ENCODE measurements around the gene SLC52A3. TPM values are rescaled to one million over a fixed set of nuclear protein-coding genes. Genes with fewer than 3 reads are reported as not detected.

SLC52A3 gene
- total and polyA plus RNA-seq, 2 of the 13 experiments (the other 11 are each of a cell fraction or from before 2014, with no cell fraction given), result 0.03 TPM; not detected in 1

DNA sequence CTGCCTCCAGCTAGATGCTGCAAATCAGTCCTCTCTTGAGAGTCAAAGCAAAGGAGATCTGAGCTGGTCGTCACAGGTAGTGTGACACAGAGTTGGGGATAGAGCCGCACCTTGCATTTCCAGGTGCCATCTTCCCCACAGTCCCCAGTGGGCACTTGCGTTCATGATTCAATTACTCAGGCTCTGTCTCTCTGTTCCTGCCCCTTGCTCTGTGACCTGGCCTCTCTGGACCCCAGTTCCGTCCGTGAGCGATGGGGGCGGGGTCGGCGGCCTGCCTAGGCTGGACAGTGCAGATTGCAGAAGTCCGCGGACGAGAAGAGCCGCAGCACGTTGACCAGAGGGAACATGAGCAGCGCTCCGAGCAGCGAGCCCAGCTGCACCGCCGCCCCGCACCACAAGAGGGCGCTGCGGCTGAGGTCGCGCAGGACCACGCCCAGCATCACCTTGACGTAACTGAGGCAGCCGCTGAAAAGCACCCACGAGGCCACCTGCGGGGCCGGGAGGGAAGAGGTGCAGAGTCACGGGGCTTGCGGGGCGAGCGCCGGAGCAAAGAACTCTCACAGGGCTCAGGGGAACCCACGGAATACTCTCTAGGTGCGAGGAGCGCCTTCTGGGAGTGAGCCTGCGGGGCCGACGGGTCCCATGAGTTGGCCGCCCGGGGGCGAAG is 7.4 kb downstream of the SLC52A3 start (continued):
- TF ChIP-seq, protein P1, sequence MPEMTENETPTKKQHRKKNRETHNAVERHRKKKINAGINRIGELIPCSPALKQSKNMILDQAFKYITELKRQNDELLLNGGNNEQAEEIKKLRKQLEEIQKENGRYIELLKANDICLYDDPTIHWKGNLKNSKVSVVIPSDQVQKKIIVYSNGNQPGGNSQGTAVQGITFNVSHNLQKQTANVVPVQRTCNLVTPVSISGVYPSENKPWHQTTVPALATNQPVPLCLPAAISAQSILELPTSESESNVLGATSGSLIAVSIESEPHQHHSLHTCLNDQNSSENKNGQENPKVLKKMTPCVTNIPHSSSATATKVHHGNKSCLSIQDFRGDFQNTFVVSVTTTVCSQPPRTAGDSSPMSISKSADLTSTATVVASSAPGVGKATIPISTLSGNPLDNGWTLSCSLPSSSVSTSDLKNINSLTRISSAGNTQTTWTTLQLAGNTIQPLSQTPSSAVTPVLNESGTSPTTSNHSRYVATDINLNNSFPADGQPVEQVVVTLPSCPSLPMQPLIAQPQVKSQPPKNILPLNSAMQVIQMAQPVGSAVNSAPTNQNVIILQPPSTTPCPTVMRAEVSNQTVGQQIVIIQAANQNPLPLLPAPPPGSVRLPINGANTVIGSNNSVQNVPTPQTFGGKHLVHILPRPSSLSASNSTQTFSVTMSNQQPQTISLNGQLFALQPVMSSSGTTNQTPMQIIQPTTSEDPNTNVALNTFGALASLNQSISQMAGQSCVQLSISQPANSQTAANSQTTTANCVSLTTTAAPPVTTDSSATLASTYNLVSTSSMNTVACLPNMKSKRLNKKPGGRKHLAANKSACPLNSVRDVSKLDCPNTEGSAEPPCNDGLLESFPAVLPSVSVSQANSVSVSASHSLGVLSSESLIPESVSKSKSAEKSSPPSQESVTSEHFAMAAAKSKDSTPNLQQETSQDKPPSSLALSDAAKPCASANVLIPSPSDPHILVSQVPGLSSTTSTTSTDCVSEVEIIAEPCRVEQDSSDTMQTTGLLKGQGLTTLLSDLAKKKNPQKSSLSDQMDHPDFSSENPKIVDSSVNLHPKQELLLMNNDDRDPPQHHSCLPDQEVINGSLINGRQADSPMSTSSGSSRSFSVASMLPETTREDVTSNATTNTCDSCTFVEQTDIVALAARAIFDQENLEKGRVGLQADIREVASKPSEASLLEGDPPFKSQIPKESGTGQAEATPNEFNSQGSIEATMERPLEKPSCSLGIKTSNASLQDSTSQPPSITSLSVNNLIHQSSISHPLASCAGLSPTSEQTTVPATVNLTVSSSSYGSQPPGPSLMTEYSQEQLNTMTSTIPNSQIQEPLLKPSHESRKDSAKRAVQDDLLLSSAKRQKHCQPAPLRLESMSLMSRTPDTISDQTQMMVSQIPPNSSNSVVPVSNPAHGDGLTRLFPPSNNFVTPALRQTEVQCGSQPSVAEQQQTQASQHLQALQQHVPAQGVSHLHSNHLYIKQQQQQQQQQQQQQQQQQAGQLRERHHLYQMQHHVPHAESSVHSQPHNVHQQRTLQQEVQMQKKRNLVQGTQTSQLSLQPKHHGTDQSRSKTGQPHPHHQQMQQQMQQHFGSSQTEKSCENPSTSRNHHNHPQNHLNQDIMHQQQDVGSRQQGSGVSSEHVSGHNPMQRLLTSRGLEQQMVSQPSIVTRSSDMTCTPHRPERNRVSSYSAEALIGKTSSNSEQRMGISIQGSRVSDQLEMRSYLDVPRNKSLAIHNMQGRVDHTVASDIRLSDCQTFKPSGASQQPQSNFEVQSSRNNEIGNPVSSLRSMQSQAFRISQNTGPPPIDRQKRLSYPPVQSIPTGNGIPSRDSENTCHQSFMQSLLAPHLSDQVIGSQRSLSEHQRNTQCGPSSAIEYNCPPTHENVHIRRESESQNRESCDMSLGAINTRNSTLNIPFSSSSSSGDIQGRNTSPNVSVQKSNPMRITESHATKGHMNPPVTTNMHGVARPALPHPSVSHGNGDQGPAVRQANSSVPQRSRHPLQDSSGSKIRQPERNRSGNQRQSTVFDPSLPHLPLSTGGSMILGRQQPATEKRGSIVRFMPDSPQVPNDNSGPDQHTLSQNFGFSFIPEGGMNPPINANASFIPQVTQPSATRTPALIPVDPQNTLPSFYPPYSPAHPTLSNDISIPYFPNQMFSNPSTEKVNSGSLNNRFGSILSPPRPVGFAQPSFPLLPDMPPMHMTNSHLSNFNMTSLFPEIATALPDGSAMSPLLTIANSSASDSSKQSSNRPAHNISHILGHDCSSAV (CRISPR knock-in tag; IDR thresholded peaks at IDR 0.05; ENCODE audit: borderline replicate concordance), result no peak
- TF ChIP-seq SRF (IDR thresholded peaks at IDR 0.05; ENCODE audit: low read depth, low read length), result 0 out of 2 replicates have a peak, but pooled peaks have one; percentile 7
- TF ChIP-seq, protein P2, sequence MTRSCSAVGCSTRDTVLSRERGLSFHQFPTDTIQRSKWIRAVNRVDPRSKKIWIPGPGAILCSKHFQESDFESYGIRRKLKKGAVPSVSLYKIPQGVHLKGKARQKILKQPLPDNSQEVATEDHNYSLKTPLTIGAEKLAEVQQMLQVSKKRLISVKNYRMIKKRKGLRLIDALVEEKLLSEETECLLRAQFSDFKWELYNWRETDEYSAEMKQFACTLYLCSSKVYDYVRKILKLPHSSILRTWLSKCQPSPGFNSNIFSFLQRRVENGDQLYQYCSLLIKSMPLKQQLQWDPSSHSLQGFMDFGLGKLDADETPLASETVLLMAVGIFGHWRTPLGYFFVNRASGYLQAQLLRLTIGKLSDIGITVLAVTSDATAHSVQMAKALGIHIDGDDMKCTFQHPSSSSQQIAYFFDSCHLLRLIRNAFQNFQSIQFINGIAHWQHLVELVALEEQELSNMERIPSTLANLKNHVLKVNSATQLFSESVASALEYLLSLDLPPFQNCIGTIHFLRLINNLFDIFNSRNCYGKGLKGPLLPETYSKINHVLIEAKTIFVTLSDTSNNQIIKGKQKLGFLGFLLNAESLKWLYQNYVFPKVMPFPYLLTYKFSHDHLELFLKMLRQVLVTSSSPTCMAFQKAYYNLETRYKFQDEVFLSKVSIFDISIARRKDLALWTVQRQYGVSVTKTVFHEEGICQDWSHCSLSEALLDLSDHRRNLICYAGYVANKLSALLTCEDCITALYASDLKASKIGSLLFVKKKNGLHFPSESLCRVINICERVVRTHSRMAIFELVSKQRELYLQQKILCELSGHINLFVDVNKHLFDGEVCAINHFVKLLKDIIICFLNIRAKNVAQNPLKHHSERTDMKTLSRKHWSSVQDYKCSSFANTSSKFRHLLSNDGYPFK (CRISPR knock-in tag; IDR thresholded peaks at IDR 0.05; ENCODE audit: borderline replicate concordance), result no peak
- no peak for TF ChIP-seq DMAP1 (CRISPR knock-in tag; IDR thresholded peaks at IDR 0.05)
- TF ChIP-seq PTBP1 (IDR thresholded peaks at IDR 0.05; ENCODE audit: low read depth, low read length, poor library complexity, severe bottlenecking), result no peak
- no peak for TF ChIP-seq ZNF607 (CRISPR knock-in tag; IDR thresholded peaks at IDR 0.05; ENCODE audit: borderline replicate concordance)
- peak; percentile 31; the same call in 1 of the 2 replicates for TF ChIP-seq MIER2 (CRISPR knock-in tag; IDR thresholded peaks at IDR 0.05)
- TF ChIP-seq TEAD2 (CRISPR knock-in tag; IDR thresholded peaks at IDR 0.05), result no peak
- no peak for TF ChIP-seq FIP1L1 (IDR thresholded peaks at IDR 0.05; ENCODE audit: borderline replicate concordance, insufficient read depth, low read depth, low read length)
- no peak for TF ChIP-seq NR3C1 (CRISPR knock-in tag; IDR thresholded peaks at IDR 0.05)
- TF ChIP-seq SP1 (IDR thresholded peaks at IDR 0.05), result no peak
- TF ChIP-seq SP1 (CRISPR knock-in tag; IDR thresholded peaks at IDR 0.05), result peak; percentile 97
- TF ChIP-seq ZFP36L1 (CRISPR knock-in tag; IDR thresholded peaks at IDR 0.05), result no peak
- no peak for TF ChIP-seq IKZF4 (CRISPR knock-in tag; IDR thresholded peaks at IDR 0.05; ENCODE audit: borderline replicate concordance, low read depth, not compliant biosample characterization)
- peak; percentile 89 for TF ChIP-seq TAF15 (IDR thresholded peaks at IDR 0.05; ENCODE audit: low read depth, low read length, poor library complexity, severe bottlenecking)
- no peak for TF ChIP-seq ZNF260 (CRISPR knock-in tag; IDR thresholded peaks at IDR 0.05; ENCODE audit: borderline replicate concordance, low read depth)
- peak; percentile 84; the same call in 1 of the 2 replicates for TF ChIP-seq ZNF720 (CRISPR knock-in tag; IDR thresholded peaks at IDR 0.05)
- TF ChIP-seq ZNF598 (CRISPR knock-in tag; IDR thresholded peaks at IDR 0.05; ENCODE audit: borderline replicate concordance), result 0 out of 2 replicates have a peak, but pooled peaks have one; percentile 68
- TF ChIP-seq FOXJ3 (CRISPR knock-in tag; IDR thresholded peaks at IDR 0.05; ENCODE audit: borderline replicate concordance), result no peak
- TF ChIP-seq PAF1 (CRISPR knock-in tag; IDR thresholded peaks at IDR 0.05), result no peak
